Neural progenitor cell (in vitro differentiated cells): ENCODE data around the gene OR11H12.
"Not testable (repeated sequence)": the region's sequence is repeated elsewhere in the genome, so short reads cannot be mapped to it uniquely, and the experiment has no call there.

ENCODE experiments used
- EZH2 ChIP-seq: fragments of 200-600 bp; sonication (generic); IDR thresholded peaks from 2 replicates; pipeline ENCODE4 v1.6.1; 2017; ENCODE audit warnings: antibody characterized with exemption, mild to moderate bottlenecking, moderate library complexity
- EZH2phosphoT487 ChIP-seq: fragments of 200-600 bp; sonication (generic); IDR thresholded peaks from 2 replicates; pipeline ENCODE4 v1.6.1; 2017; ENCODE audit warnings: antibody characterized with exemption
- TF ChIP-seq, protein P1 (sequence below): fragments of 200-600 bp; sonication (generic); IDR thresholded peaks from 2 replicates; pipeline ENCODE4 v1.5.1; 2017; ENCODE audit warnings: antibody characterized with exemption, mild to moderate bottlenecking

DNA sequence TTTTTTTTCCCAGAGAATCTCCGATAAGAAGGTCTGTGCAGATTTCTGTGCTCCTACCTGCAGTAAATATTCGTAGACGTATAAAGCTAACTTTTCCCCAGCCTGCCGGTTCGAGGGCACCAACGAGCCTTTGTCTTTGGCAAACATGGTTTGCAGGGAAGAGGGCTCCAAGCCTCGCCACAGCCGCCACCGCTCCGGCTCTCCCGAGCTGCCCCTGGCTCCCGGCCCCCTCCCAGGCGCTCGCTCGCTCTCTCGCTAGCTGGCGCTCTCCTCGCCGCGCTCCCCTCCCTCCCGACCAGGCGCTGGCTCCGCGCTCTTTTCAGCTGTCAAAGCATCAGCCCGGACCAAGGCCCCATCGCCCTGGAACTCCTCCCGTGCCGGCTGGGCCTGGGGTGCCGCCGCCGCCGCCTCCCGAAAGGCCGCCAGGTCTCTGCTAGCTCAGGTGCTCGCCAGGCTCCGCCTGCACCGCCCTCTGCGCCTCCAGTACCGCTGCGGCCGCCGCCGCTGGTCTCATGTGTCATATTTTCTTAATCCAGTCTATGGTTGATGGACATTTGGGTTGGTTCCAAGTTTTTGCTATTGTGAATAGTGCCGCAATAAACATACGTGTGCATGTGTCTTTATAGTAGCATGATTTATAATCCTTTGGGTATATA is 45.3 kb downstream of the OR11H12 start:
- TF ChIP-seq, protein P1, sequence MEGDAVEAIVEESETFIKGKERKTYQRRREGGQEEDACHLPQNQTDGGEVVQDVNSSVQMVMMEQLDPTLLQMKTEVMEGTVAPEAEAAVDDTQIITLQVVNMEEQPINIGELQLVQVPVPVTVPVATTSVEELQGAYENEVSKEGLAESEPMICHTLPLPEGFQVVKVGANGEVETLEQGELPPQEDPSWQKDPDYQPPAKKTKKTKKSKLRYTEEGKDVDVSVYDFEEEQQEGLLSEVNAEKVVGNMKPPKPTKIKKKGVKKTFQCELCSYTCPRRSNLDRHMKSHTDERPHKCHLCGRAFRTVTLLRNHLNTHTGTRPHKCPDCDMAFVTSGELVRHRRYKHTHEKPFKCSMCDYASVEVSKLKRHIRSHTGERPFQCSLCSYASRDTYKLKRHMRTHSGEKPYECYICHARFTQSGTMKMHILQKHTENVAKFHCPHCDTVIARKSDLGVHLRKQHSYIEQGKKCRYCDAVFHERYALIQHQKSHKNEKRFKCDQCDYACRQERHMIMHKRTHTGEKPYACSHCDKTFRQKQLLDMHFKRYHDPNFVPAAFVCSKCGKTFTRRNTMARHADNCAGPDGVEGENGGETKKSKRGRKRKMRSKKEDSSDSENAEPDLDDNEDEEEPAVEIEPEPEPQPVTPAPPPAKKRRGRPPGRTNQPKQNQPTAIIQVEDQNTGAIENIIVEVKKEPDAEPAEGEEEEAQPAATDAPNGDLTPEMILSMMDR = not testable (repeated sequence)
- not testable (repeated sequence) for TF ChIP-seq EZH2, EZH2phosphoT487
